K562 (cell line): ENCODE data around the gene PTAR1.

Source experiments
- HLTF ChIP-seq: fragments of 450-650 bp; IDR thresholded peaks from 2 replicates; pipeline ENCODE4 v1.6.1; 2016
- MYC ChIP-seq, 2 experiments: fragments of 250-450 bp in 1 of 2; sonication (Bioruptor Pico) in 1 of 2; IDR thresholded peaks; 2 replicates each; pipeline versions ENCODE4 v1.5.1 to v1.6.1; 2012 to 2021; ENCODE audit warnings: low read depth in 2 of 2, borderline replicate concordance in 1 of 2, improper control_type of control experiment in 1 of 2, low read length in 1 of 2, mild to moderate bottlenecking in 1 of 2, moderate library complexity in 1 of 2
- POLR2A ChIP-seq: fragments of 450-650 bp; conservative IDR thresholded peaks from 2 replicates; pipeline ENCODE4 v1.6.1; 2016
- POLR2AphosphoS5 ChIP-seq: IDR thresholded peaks from 2 replicates; pipeline ENCODE4 v1.6.1; 2011; ENCODE audit warnings: mild to moderate bottlenecking, low read depth, low read length, moderate library complexity; ENCODE audit not compliant: control insufficient read depth, insufficient read depth
- RBM22 ChIP-seq: fragments of 200-400 bp; formaldehyde crosslinking; IDR thresholded peaks from 2 replicates; pipeline ENCODE4 v1.6.1; 2018; ENCODE audit warnings: low read length, low read depth; ENCODE audit not compliant: poor library complexity, severe bottlenecking
- YY1 ChIP-seq, 3 experiments: IDR thresholded peaks; 2 replicates each; pipeline ENCODE4 v1.6.1; 2011; ENCODE audit warnings: low read length in 2 of 3, mild to moderate bottlenecking in 2 of 3, moderate library complexity in 2 of 3, borderline replicate concordance in 1 of 3, control low read depth in 1 of 3, low read depth in 1 of 3; ENCODE audit not compliant: insufficient read depth in 3 of 3, insufficient replicate concordance in 2 of 3, control insufficient read depth in 1 of 3, insufficient read length in 1 of 3; ENCODE audit errors: extremely low read depth in 1 of 3
- ZNF175 ChIP-seq: fragments of 200-800 bp; sonication (Bioruptor generic); IDR thresholded peaks from 2 replicates; pipeline ENCODE4 v1.6.1; 2016; ENCODE audit warnings: low read depth, mild to moderate bottlenecking, missing genetic modification characterization, missing compliant biosample characterization
- TF ChIP-seq, protein P1 (sequence below), 2 experiments: fragments of 450-650 bp in 1 of 2; sonication (generic) in 1 of 2; formaldehyde crosslinking; conservative IDR thresholded peaks; 2 replicates each; pipeline versions ENCODE4 v1.4.0 to v1.8.1; 2020 to 2022; ENCODE audit warnings: mild to moderate bottlenecking in 1 of 2, missing genetic modification reagents in 1 of 2
- TF ChIP-seq, protein P2 (sequence below): fragments of 450-650 bp; conservative IDR thresholded peaks from 2 replicates; pipeline ENCODE4 v1.6.1; 2016; ENCODE audit warnings: missing genetic modification characterization, low read depth, mild to moderate bottlenecking, missing compliant biosample characterization, moderate library complexity
- TF ChIP-seq, protein P3 (sequence below), 3 experiments: IDR thresholded peaks in 2 of 3; conservative IDR thresholded peaks in 1 of 3; 2 replicates each; pipeline ENCODE4 v1.5.1; 2011 to 2012; ENCODE audit warnings: low read length in 3 of 3, mild to moderate bottlenecking in 3 of 3, control low read depth in 2 of 3, improper control_type of control experiment in 1 of 3, inconsistent platforms in 1 of 3, low read depth in 1 of 3, mixed read lengths in 1 of 3, moderate library complexity in 1 of 3; ENCODE audit not compliant: insufficient read depth in 2 of 3
- TF ChIP-seq, protein P4 (sequence below): sonication (generic); formaldehyde crosslinking; IDR thresholded peaks from 2 replicates; pipeline ENCODE4 v1.8.1; 2022; ENCODE audit warnings: missing genetic modification reagents
- TF ChIP-seq, protein P5 (sequence below): fragments of 250-450 bp; sonication (Bioruptor Pico); IDR thresholded peaks from 2 replicates; pipeline ENCODE4 v1.5.0; 2021

DNA sequence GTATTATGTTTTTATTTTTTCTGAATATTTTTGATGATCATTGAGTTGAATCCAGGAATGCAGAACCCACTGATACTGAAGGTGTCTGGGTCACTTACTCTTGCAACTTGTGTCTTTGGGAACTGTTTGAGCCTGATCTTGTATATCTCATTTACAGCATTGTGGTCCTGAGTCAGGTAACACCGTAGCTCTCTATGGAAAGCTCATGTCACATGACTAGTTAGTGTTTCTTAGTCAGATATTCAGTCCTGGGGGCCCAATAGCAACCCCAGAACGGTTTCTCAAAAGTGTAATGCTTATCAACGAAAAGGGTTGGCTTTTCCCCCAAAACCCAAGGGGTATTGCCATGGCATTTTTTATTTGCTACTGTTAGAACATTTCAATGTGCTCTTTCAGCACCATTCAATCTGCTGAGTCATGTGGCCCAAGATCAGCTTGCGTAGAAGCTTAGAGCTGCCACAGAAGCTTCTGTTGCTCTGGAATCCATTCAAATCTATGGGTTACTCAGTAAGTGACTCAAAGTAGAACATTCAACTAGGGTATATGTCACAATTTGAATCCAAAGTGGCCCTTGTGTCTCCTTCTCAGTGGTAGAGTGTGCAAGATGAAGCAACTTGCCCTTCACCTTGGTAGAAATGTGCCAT is 12.1 kb upstream of the PTAR1 start:
- TF ChIP-seq, protein P1, sequence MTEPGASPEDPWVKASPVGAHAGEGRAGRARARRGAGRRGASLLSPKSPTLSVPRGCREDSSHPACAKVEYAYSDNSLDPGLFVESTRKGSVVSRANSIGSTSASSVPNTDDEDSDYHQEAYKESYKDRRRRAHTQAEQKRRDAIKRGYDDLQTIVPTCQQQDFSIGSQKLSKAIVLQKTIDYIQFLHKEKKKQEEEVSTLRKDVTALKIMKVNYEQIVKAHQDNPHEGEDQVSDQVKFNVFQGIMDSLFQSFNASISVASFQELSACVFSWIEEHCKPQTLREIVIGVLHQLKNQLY (CRISPR knock-in tag; conservative IDR thresholded peaks at IDR 0.05), result no peak
- no peak for TF ChIP-seq RBM22
- TF ChIP-seq, protein P2, sequence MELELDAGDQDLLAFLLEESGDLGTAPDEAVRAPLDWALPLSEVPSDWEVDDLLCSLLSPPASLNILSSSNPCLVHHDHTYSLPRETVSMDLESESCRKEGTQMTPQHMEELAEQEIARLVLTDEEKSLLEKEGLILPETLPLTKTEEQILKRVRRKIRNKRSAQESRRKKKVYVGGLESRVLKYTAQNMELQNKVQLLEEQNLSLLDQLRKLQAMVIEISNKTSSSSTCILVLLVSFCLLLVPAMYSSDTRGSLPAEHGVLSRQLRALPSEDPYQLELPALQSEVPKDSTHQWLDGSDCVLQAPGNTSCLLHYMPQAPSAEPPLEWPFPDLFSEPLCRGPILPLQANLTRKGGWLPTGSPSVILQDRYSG, result no peak
- no peak for TF ChIP-seq POLR2AphosphoS5
- TF ChIP-seq, protein P3, sequence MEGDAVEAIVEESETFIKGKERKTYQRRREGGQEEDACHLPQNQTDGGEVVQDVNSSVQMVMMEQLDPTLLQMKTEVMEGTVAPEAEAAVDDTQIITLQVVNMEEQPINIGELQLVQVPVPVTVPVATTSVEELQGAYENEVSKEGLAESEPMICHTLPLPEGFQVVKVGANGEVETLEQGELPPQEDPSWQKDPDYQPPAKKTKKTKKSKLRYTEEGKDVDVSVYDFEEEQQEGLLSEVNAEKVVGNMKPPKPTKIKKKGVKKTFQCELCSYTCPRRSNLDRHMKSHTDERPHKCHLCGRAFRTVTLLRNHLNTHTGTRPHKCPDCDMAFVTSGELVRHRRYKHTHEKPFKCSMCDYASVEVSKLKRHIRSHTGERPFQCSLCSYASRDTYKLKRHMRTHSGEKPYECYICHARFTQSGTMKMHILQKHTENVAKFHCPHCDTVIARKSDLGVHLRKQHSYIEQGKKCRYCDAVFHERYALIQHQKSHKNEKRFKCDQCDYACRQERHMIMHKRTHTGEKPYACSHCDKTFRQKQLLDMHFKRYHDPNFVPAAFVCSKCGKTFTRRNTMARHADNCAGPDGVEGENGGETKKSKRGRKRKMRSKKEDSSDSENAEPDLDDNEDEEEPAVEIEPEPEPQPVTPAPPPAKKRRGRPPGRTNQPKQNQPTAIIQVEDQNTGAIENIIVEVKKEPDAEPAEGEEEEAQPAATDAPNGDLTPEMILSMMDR (IDR thresholded peaks at IDR 0.05 in 2 of 3, conservative IDR thresholded peaks at IDR 0.05 in 1 of 3; ENCODE audit: insufficient read depth in 2 of 3, low read depth in 1 of 3, low read length in 3 of 3), result no peak
- TF ChIP-seq, protein P4, sequence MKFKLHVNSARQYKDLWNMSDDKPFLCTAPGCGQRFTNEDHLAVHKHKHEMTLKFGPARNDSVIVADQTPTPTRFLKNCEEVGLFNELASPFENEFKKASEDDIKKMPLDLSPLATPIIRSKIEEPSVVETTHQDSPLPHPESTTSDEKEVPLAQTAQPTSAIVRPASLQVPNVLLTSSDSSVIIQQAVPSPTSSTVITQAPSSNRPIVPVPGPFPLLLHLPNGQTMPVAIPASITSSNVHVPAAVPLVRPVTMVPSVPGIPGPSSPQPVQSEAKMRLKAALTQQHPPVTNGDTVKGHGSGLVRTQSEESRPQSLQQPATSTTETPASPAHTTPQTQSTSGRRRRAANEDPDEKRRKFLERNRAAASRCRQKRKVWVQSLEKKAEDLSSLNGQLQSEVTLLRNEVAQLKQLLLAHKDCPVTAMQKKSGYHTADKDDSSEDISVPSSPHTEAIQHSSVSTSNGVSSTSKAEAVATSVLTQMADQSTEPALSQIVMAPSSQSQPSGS (CRISPR knock-in tag), result no peak
- TF ChIP-seq POLR2A, result no peak
- TF ChIP-seq ZNF175 (CRISPR knock-in tag), result no peak
- TF ChIP-seq MYC (IDR thresholded peaks at IDR 0.05; ENCODE audit: low read depth, low read length), result no peak
- TF ChIP-seq MYC (CRISPR knock-in tag; IDR thresholded peaks at IDR 0.05; ENCODE audit: borderline replicate concordance, low read depth), result no peak
- no peak for TF ChIP-seq HLTF
- no peak for TF ChIP-seq YY1 (IDR thresholded peaks at IDR 0.05; ENCODE audit: borderline replicate concordance in 1 of 3, control insufficient read depth in 1 of 3, extremely low read depth in 1 of 3, insufficient read depth in 3 of 3, insufficient read length in 1 of 3, insufficient replicate concordance in 2 of 3, low read depth in 1 of 3, low read length in 2 of 3)
- TF ChIP-seq, protein P5, sequence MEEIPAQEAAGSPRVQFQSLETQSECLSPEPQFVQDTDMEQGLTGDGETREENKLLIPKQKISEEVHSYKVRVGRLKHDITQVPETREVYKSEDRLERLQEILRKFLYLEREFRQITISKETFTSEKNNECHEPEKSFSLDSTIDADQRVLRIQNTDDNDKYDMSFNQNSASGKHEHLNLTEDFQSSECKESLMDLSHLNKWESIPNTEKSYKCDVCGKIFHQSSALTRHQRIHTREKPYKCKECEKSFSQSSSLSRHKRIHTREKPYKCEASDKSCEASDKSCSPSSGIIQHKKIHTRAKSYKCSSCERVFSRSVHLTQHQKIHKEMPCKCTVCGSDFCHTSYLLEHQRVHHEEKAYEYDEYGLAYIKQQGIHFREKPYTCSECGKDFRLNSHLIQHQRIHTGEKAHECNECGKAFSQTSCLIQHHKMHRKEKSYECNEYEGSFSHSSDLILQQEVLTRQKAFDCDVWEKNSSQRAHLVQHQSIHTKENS (CRISPR knock-in tag), result no peak
